ENCODE measurements around the gene SPZ1. TPM values are rescaled to one million over a fixed set of nuclear protein-coding genes. Genes with fewer than 3 reads are reported as not detected.

Gene SPZ1
- total RNA-seq, 1 donor from 2014 or later, result not detected

DNA sequence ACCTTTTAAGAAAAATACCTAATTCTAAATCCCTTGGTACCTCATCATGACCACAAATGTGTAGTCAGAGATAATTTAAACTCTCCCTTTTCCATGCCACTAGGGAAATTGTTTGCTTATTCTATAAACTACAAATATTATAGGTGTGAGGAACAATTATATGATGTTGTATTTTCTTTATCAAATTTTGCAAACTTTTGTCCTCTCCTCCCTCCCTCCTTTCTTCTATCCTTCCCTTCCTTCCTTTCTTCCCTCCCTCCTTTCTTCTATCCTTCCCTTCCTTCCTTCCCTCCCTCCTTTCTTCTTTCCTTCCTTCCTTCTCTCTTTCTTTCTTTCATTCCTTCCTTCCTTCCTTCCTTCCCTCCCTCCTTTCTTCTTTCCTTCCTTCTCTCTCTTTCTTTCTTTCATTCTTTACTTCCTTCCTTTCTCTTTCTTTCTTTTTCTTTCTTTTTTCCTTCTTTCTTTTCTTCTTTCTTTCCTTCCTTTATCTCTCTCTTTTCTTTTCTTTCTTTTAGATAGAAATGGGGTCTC lies 41.2 kb downstream of the SPZ1 start:
- Mint-ChIP-seq H3K4me3 (no peak overlapping the region), H3K27ac (peak overlapping the region; percentile 13), H3K36me3 (no peaks in the 10 kb centered on the region), H3K27me3 (ENCODE audit: insufficient read depth, low read depth) (peaks cover 3% of the 10 kb centered on the region), H3K4me1 (no peaks in the 10 kb centered on the region), H3K9me3 (no peaks in the 10 kb centered on the region)
- no peak overlapping the region for H3K27ac ChIP-seq
- no peaks in the 10 kb centered on the region for H4K20me1 ChIP-seq (ENCODE audit: low read depth)
- H3K4me2 ChIP-seq, result no peak overlapping the region
- DNase-seq (ENCODE audit: low spot score), result no peak
- no peaks in the 10 kb centered on the region for H3K4me1 ChIP-seq
- no peak overlapping the region for H2AFZ ChIP-seq (replicated peaks)
- no peak overlapping the region for H3K9ac ChIP-seq
- no peaks in the 10 kb centered on the region for H3K27me3 ChIP-seq
- H3K9me3 ChIP-seq (ENCODE audit: low read depth), result no peaks in the 10 kb centered on the region
- H3F3A ChIP-seq (ENCODE audit: low read depth), result no peaks in the 10 kb centered on the region
- H3K36me3 ChIP-seq, result no peaks in the 10 kb centered on the region
- TF ChIP-seq EZH2phosphoT487 (IDR thresholded peaks at IDR 0.05), result no peak
- TF ChIP-seq, protein P1, sequence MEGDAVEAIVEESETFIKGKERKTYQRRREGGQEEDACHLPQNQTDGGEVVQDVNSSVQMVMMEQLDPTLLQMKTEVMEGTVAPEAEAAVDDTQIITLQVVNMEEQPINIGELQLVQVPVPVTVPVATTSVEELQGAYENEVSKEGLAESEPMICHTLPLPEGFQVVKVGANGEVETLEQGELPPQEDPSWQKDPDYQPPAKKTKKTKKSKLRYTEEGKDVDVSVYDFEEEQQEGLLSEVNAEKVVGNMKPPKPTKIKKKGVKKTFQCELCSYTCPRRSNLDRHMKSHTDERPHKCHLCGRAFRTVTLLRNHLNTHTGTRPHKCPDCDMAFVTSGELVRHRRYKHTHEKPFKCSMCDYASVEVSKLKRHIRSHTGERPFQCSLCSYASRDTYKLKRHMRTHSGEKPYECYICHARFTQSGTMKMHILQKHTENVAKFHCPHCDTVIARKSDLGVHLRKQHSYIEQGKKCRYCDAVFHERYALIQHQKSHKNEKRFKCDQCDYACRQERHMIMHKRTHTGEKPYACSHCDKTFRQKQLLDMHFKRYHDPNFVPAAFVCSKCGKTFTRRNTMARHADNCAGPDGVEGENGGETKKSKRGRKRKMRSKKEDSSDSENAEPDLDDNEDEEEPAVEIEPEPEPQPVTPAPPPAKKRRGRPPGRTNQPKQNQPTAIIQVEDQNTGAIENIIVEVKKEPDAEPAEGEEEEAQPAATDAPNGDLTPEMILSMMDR (IDR thresholded peaks at IDR 0.05), result no peak
- no peak for TF ChIP-seq EZH2 (IDR thresholded peaks at IDR 0.05)
- no peaks in the 10 kb centered on the region for H3K79me2 ChIP-seq (ENCODE audit: low read depth)
- no peak overlapping the region for H3K4me3 ChIP-seq

DNA sequence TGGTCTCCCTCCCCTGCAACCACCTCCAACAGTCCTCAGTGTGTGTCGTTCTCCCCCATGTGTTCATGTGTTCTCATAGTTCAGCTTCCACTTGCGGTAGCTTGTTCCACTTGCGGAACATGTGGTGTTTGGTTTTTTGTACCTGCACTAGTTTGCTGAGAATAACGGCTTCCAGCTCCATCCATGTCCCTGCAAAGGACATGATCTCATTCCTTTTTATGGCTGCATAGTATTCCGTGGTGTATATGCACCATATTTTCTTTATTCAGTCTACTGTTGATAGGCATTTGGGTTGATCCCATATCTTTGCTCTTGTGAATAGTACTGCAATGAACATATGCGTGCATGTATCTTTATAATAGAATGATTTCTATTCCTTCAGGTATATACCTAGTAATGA lies 45.1 kb downstream of the SPZ1 start:
- TF ChIP-seq, protein P1 (IDR thresholded peaks at IDR 0.05), result no peak
- TF ChIP-seq EZH2 (IDR thresholded peaks at IDR 0.05) (no peak), EZH2phosphoT487 (IDR thresholded peaks at IDR 0.05) (no peak)
- Histone ChIP-seq H3K27me3 (no peaks in the 10 kb centered on the region), H3K36me3 (no peaks in the 10 kb centered on the region), H3K27ac (no peak overlapping the region), H3K9me3 (ENCODE audit: low read depth) (no peaks in the 10 kb centered on the region), H3K79me2 (ENCODE audit: low read depth) (no peaks in the 10 kb centered on the region), H3K9ac (no peak overlapping the region), H3K4me3 (no peak overlapping the region), H3K4me1 (peaks cover 13% of the 10 kb centered on the region), H2AFZ (replicated peaks) (no peak overlapping the region), H3F3A (ENCODE audit: low read depth) (peaks cover 6% of the 10 kb centered on the region), H4K20me1 (ENCODE audit: low read depth) (no peaks in the 10 kb centered on the region), H3K4me2 (no peak overlapping the region)
- Mint-ChIP-seq H3K27ac (no peak overlapping the region), H3K36me3 (no peaks in the 10 kb centered on the region), H3K9me3 (no peaks in the 10 kb centered on the region), H3K27me3 (ENCODE audit: insufficient read depth, low read depth) (peaks cover 3% of the 10 kb centered on the region), H3K4me1 (peaks cover 11% of the 10 kb centered on the region), H3K4me3 (no peak overlapping the region)
- no peak for DNase-seq (ENCODE audit: low spot score)

DNA sequence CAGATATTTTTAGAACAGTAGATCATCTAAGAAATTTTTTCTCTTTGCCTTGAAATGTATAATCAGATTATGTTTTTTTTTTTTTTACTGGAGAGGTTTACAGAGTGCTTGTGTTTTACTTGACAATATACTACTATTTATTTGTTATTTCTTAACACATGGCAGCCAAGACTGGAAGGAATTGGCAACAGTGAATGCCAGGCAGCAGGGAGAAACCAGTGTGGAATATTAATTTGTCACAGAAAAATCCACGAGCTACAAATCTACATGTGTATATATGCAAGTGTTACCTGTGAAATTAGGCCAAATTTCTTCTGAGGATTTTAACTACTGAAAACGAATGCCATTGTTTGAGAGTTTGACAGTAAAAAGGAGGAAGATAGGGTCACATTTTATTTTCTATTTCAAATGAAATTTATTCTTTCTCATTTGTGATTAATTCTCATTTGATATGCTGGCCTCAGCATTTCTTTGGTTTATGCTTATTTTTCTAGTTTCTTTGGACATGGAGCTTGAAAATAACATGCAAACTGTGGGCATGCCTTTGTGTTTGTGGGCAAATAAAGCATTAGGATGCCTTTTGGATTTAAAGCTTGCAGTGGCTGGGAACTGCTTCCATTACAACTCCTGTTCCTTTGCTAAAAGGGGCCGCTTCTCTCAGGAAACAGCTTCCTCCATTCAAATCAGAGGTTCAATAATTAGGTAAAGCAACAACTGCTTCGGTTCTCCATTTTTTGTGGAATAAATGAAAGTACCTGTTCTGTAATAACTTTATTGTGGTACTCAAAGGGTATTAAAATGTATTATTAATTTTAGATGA lies 49.1 kb downstream of the SPZ1 start:
- Histone ChIP-seq H3K79me2 (ENCODE audit: low read depth) (no peaks in the 10 kb centered on the region), H3K4me3 (no peak overlapping the region), H3K36me3 (no peaks in the 10 kb centered on the region), H3K27ac (peak overlapping the region; percentile 46), H3K27me3 (no peaks in the 10 kb centered on the region), H3K4me1 (peaks cover 32% of the 10 kb centered on the region), H3K9ac (no peak overlapping the region), H4K20me1 (ENCODE audit: low read depth) (no peaks in the 10 kb centered on the region), H3K9me3 (ENCODE audit: low read depth) (no peaks in the 10 kb centered on the region), H3F3A (ENCODE audit: low read depth) (peaks cover 19% of the 10 kb centered on the region), H2AFZ (replicated peaks) (peak overlapping the region; percentile 99), H3K4me2 (peak overlapping the region; percentile 51)
- H3K36me3 Mint-ChIP-seq, result no peaks in the 10 kb centered on the region
- TF ChIP-seq, protein P1 (IDR thresholded peaks at IDR 0.05), result no peak
- peaks cover 5% of the 10 kb centered on the region for H3K9me3 Mint-ChIP-seq
- peak overlapping the region; percentile 70 for H3K27ac Mint-ChIP-seq
- peaks cover 4% of the 10 kb centered on the region for H3K27me3 Mint-ChIP-seq (ENCODE audit: insufficient read depth, low read depth)
- no peak overlapping the region for H3K4me3 Mint-ChIP-seq
- peaks cover 25% of the 10 kb centered on the region for H3K4me1 Mint-ChIP-seq
- peak; percentile 9 for DNase-seq (ENCODE audit: low spot score)

Data from neural progenitor cell (in vitro differentiated cells).